IPS DF 4.7 (cell line): ENCODE results near the gene DNAJB4.
"Not testable (repeated sequence)": the region's sequence is repeated elsewhere in the genome, so short reads cannot be mapped to it uniquely, and the experiment has no call there.

Source experiments
- DNase-seq: peaks from one replicate; pipeline ENCODE4 v3.0.0-alpha.2; 2013; ENCODE audit warnings: low spot score; ENCODE audit errors: extremely low read depth

DNAJB4 gene

DNA sequence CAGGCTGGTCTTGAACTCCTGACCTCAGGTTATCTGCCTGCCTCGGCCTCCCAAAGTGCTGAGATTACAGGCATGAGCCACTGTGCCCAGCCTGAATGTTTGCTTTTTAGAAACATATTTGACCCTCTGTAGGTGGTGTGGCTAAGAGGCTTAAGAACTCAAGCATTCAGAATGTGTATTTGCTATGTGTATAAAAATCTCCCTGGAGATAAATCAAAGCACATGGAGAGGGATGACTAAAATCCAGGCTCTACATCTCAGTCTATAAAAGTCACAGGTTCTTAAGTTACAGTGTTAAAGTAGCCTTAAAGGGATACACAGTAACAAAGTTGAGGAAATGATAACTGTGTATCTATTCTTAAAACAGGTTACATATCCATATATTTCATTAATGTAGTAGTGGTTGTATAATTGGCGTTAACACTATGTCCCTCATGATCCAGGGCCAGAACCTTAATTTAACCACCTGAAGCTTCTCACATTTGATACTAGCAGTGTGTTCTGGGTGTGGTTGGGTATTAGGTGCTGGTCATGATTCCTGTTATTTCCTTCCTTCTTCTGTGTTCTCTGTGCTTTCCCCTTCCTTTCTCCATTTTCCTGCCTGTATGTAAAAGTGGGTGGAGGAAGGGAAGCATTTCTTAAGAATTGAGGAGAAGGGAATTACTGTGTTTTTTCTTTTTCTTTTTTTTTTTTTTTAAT lies 57.2 kb downstream of the DNAJB4 start:
- DNase-seq = no peak

DNA sequence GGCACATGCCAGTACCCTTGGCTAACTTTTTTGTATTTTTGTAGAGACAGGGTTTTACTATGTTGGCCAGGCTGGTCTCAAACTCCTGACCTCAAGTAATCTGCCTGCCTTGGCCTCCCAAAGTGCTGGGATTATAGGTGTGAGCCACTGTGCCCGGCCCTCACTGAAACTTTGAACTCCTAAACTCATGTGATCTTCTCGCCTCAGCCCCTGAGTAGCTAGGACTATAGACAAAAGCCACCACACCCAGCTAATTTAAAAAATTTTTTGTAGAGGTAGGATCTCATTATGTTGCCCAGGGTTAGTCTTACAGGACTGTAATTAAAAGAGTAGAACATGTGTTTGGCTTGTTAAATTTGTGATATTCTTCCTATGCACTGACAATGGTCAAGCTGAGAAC lies 60.1 kb downstream of the DNAJB4 start:
- not testable (repeated sequence) for DNase-seq
